ENCODE data around the gene NSMCE4A.

GRCh38 chr10:121998462-121998861, 23.4 kb upstream of the NSMCE4A start:
- no peak for TF ChIP-seq EP300 (IDR thresholded peaks at IDR 0.05)
- TF ChIP-seq CTCF (IDR thresholded peaks at IDR 0.05), result no peak
- no peak for TF ChIP-seq POLR2A (IDR thresholded peaks at IDR 0.05)
- no peak for TF ChIP-seq POLR2AphosphoS5 (IDR thresholded peaks at IDR 0.05)
